GM10847 (cell line): Measurements from ENCODE around the gene YWHAQ.

Experiments used
- POLR2A ChIP-seq: IDR thresholded peaks from 2 replicates; pipeline ENCODE4 v1.6.1; 2011; ENCODE audit not compliant: insufficient read length; ENCODE audit errors: extremely low read depth

Gene YWHAQ

DNA sequence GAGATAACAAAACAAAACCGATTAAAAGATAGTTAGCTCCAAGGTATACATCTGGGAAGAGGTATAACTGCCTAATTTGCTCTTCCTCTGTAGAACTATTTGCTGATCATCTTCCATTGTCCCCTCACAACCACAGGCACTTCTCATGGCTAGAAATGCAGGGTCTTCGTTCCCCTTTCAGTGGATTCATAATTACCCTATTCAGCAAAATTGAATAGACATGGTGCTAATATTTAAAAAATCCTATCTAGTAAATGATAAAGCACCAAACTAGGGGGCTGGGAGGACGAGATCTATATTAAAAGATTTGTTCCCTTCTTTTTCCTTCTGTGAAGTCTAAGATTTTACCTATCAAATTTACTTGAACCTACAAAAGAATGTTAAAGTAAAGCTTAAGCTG lies 44.3 kb downstream of the YWHAQ start:
- no peak for TF ChIP-seq POLR2A

- no peak for TF ChIP-seq POLR2A
Measured at GRCh38 chr2:9585486-9585885, 45.3 kb downstream of the YWHAQ start.

- no peak for TF ChIP-seq POLR2A
Measured at GRCh38 chr2:9582624-9583023, 48.2 kb downstream of the YWHAQ start.

DNA sequence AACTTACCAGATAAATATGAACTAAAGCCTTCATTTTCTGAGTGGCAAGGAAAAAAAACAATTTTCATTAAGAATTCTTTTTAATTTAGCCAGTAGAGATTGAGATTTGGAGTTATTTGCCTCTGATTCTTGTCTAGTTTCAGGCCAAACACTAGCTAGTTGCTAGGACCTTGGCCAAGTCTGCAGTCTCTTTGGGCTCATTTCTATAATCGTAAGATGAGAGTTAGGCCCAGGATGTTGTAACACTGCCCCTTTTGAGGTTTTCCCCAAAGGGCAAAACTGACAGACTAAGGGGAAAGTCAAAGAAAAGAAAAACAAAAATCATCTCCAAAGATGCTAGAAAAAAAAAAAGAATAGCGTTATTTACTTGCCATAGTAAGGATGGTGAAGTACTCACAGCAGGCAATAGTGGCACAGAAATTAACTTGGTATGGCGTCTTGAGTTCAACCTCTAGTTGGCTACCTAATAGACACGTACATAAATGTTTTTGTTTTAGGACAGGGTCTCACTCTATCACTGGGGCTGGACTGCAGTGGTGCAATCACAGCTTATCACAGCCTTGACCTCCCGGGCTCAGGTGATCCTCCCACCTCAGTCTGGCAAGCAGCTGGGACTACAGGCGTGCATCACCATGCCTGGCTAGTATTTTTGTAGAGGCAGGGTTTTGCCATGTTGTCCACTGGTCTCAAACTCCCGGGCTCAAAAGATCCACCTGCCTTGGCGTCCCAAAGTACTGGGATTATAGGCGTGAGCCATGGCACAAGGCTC lies 52.1 kb downstream of the YWHAQ start:
- TF ChIP-seq POLR2A, result no peak

DNA sequence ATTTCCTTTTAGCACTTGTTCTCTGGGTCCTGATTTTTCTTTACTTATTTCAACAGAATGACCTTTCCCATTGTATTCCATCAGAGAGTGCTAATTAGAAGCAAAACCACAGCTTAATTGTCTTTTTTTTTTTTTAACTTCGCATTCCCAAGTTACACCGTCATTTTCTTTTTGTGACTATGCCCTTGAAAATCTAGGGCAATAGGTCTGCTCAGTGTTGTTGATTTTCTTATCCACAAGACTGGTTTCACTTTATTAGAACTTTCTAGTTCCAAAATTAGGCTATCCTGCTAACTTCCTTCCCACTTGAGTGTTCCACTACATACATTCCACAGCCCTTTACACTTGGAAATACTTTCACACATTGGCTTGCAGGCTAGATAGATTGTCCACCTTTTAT lies 56.5 kb downstream of the YWHAQ start:
- no peak for TF ChIP-seq POLR2A

DNA sequence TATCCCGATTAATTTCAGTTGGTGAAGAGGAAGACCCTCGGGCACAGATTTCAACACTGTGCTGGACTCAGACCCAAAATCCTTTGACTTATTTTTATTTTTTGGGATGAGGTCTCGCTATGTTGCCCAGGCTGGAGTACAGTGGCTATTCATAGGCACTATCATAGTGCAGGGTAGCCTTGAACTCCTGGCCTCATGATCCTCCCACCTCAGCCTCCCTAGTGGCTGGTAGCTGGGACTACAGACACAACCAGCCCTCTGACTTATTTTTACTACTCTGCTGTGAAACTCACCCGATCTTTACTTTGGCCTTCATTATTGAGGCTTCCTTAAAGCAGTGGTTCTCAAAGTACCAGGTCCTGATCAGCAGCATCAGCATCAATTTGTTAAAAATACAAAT lies 57.0 kb downstream of the YWHAQ start:
- no peak for TF ChIP-seq POLR2A

DNA sequence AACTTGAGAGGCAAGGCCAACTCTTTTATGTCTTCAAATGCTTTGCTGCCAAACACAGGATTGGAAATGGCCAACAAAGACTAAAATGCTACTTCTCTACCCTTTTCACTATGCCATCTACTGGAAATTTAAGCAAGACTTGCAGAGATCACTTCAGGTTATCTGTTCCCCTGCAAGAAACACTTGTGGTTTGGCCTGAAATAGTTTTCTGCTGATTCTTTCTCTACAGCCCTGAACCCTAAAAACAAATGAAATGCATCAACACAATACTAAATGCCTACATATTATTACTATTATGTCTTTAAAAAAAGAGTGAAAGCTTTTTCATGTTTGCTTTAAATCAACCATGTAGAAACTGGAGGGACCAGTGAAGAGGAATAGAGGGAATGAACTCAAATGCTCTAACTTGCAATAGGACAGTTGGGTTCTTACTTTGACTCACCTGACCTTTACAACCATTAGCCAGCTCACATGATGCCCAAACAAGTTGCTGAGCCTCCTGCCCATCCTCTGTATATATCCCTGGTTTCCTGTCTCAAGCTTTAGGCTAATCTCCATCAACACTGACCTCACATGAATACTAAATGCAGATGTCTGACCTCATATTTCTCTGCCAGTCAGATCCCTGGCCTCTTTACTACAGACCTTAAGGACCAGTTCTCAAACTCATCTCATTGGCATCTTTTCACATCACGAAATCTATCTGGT lies 57.6 kb downstream of the YWHAQ start:
- no peak for TF ChIP-seq POLR2A

DNA sequence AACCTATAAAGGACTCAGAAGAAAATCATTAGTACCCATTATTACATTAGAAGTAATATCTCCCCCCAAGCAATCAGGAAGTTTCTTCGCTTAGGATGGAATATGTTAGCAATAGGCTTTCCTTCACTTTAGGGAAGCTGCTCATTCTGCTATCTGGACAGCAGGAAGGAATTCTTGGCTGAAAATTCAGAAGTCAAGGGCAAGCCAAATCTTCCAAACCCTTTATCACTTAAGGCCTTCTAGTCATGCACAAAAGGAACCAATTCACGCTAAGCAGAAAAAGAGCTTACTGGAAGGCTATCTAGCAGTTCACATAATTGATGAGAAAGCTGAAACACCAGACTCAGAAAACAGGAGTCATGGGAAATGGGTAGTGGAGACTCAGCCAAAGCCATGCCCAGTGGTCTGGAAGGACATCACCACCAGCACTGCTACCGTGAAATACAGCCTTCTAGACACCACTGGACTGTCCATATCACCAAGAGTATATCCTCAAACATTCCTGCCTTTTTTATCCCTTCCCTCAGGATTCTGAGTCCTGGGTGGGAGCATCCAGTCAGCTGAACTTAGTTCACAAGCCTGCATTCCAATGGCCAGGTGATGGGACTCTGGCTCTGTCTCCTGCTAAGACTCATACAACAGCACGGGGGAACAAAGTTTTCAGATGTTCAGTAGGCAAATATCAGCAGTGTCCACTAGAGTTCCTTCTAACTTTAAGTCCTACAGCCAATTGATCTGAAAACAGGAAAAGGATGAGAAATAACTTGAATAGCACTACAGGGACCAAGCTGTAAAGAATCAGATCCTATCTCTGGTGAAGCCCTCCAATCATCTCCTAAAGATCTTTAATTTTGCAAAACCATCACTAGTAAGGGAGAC lies 60.4 kb downstream of the YWHAQ start:
- TF ChIP-seq POLR2A, result no peak

DNA sequence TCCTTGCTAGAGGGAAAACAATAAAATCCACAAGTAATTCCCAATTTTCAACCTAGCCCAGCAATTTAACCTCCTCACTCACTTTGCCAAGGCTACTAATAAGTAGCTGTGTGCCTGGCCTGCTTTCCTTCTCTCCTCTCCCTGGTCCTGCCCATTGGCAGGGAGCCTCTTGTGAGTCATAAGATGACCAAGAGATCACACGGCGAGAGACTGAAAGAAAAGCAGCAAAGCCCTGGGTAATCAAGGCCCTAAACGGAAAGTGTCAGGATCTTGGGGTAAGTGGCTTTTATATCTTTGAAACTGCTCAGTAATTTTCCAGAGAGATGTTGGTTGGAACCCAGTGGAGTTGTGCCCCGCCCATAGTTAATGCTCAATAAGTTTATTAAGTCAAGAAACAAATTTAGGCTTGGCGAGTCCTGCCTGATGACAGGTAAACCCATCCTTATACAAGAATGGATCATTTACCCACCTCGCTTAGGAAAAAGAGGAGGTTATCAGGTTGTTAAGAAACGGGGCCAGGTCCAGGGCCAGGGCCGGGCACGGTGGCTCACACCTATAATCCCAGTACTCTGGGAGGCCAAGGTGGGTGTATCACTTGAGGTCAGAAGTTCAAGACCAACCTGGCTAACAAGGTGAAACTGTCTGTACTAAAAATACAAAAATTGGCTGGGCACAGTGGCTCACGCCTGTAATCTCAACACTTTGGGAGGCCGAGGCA lies 65.2 kb downstream of the YWHAQ start:
- no peak for TF ChIP-seq POLR2A

DNA sequence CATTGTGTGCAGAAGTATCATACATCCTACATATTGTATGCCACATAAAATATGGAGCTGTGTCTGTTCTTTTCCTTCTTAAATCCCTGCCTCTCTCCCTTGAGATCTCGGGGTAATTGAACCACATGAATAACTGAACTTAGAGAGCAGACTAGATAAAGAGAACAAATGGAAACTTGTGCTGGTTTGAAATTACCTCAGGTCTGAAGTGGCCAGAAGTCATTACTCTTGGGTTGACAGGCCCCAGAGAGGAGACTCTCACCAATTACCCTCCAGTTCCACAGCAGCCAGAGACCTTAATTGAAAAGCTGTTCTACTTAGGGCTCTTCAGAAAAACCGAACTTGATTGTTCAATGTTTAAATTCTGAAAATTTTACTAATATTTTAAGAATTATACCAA lies 70.2 kb downstream of the YWHAQ start:
- no peak for TF ChIP-seq POLR2A

- TF ChIP-seq POLR2A, result no peak
Measured at GRCh38 chr2:9558948-9559381, 71.8 kb downstream of the YWHAQ start.

DNA sequence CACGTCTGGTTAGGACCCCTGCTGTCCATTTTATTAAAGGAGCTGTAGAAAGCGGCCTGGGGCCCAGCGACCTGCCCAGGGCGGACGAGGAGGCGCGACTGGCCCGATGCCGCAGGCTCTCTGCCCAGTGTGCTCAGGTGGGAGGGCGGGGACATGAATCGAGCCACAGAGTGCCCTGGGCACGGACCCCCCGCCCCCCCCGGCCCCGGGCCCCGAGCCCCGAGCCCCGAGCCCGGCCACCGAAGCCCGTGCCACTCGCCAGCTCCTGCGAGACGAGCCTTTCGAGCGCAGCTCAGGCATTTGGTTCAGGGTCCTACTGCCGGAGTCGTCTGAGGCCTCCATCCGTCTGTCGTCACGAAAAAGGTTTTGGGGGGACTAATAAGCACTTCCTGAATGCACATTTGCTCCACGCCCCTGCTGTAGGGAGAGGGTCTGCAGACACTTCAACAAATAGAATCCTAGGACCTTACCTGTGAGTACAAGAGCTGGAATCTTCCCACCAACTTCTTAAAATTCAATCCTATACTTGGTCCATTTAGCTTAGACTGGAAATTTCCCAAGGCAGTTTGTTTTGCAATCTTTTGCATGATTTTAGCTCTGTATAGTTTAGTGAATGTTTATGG lies 74.6 kb downstream of the YWHAQ start:
- TF ChIP-seq POLR2A, result no peak

- TF ChIP-seq POLR2A, result peak; percentile 88
Measured at GRCh38 chr2:9555297-9556120, 75.3 kb downstream of the YWHAQ start, which contains the start of gene ADAM17. Gene ADAM17 (minus strand): TSS chr2:9555830. CDS start chr2:9555605, 225 bp downstream.

- no peak for TF ChIP-seq POLR2A
Measured at GRCh38 chr2:9554921-9555296, 75.9 kb downstream of the YWHAQ start.
